Esophagus squamous epithelium (tissue), 4 donors: ENCODE results near the gene AUTS2.

Experiments used
- POLR2A ChIP-seq, 4 donors: fragments of 450-650 bp; IDR thresholded peaks; one replicate each; pipeline ENCODE4 v1.6.1; 2017; ENCODE audit warnings: antibody characterized with exemption in 4 of 4, mild to moderate bottlenecking in 4 of 4, moderate library complexity in 3 of 4
- TF ChIP-seq, protein P1 (sequence below), 6 experiments: fragments of 450-650 bp in 4 of 6; fragments of 200-600 bp in 2 of 6; sonication (generic) in 2 of 6; IDR thresholded peaks; one replicate each; pipeline ENCODE4 v1.5.1; 2016 to 2019; ENCODE audit warnings: antibody characterized with exemption in 6 of 6, mild to moderate bottlenecking in 4 of 6, moderate library complexity in 4 of 6

DNA sequence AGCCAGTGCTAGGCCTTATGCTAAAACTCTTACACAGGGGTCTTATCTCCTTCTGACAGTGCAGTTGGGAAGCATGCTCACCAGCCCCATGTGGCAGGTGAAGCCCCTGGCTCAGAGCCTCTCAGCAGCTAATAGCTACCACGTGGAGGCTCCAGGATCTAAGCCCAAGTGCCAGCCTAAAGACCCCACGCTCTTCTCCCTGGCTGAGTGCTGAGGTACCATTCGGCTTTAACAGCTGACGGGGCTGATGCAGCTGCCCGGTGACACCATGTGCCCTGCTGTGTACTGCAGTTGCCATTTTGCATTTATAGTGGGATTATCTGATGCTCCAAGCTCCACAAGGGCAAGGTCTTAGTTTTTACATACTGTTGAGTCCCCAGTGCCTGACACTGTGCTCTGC is 1017.9 kb downstream of the AUTS2 start:
- TF ChIP-seq, protein P1, sequence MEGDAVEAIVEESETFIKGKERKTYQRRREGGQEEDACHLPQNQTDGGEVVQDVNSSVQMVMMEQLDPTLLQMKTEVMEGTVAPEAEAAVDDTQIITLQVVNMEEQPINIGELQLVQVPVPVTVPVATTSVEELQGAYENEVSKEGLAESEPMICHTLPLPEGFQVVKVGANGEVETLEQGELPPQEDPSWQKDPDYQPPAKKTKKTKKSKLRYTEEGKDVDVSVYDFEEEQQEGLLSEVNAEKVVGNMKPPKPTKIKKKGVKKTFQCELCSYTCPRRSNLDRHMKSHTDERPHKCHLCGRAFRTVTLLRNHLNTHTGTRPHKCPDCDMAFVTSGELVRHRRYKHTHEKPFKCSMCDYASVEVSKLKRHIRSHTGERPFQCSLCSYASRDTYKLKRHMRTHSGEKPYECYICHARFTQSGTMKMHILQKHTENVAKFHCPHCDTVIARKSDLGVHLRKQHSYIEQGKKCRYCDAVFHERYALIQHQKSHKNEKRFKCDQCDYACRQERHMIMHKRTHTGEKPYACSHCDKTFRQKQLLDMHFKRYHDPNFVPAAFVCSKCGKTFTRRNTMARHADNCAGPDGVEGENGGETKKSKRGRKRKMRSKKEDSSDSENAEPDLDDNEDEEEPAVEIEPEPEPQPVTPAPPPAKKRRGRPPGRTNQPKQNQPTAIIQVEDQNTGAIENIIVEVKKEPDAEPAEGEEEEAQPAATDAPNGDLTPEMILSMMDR (IDR thresholded peaks at IDR 0.05) = no peak
- TF ChIP-seq POLR2A (IDR thresholded peaks at IDR 0.05) = no peak
